SK-N-SH treated with all-trans-retinoic acid at 6 μM for 48 hours (cell line): Measurements from ENCODE around the gene MXD4.

Experiments used
- ARNTL ChIP-seq: fragments of 450-650 bp; formaldehyde crosslinking; IDR thresholded peaks from 2 replicates; pipeline ENCODE4 v1.5.0; 2020; ENCODE audit warnings: low read depth, mild to moderate bottlenecking, moderate library complexity, borderline replicate concordance
- ISL1 ChIP-seq: fragments of 250-450 bp; sonication (Bioruptor Pico); IDR thresholded peaks from 2 replicates; pipeline ENCODE4 v2.1.2; 2022; ENCODE audit warnings: mild to moderate bottlenecking, moderate library complexity
- POU6F1 ChIP-seq: fragments of 250-450 bp; sonication (Bioruptor Pico); IDR thresholded peaks from 2 replicates; pipeline ENCODE4 v1.8.0; 2021; ENCODE audit warnings: low read depth, mild to moderate bottlenecking, moderate library complexity, borderline replicate concordance
- SNAI2 ChIP-seq: fragments of 250-450 bp; sonication (Bioruptor Pico); IDR thresholded peaks from 2 replicates; pipeline ENCODE4 v1.5.0; 2020; ENCODE audit warnings: mild to moderate bottlenecking, moderate library complexity
- TF ChIP-seq, protein P1 (sequence below): fragments of 250-450 bp; sonication (Bioruptor Pico); IDR thresholded peaks from 2 replicates; pipeline ENCODE4 v1.8.0; 2020; ENCODE audit warnings: mild to moderate bottlenecking, moderate library complexity, borderline replicate concordance
- TF ChIP-seq, protein P2 (sequence below): fragments of 250-450 bp; sonication (Bioruptor Pico); IDR thresholded peaks from 2 replicates; pipeline ENCODE4 v1.5.1; 2020; ENCODE audit warnings: low read depth, mild to moderate bottlenecking, moderate library complexity

- no peak for TF ChIP-seq POU6F1
- no peak for TF ChIP-seq ARNTL (CRISPR knock-in tag)
- TF ChIP-seq, protein P1, sequence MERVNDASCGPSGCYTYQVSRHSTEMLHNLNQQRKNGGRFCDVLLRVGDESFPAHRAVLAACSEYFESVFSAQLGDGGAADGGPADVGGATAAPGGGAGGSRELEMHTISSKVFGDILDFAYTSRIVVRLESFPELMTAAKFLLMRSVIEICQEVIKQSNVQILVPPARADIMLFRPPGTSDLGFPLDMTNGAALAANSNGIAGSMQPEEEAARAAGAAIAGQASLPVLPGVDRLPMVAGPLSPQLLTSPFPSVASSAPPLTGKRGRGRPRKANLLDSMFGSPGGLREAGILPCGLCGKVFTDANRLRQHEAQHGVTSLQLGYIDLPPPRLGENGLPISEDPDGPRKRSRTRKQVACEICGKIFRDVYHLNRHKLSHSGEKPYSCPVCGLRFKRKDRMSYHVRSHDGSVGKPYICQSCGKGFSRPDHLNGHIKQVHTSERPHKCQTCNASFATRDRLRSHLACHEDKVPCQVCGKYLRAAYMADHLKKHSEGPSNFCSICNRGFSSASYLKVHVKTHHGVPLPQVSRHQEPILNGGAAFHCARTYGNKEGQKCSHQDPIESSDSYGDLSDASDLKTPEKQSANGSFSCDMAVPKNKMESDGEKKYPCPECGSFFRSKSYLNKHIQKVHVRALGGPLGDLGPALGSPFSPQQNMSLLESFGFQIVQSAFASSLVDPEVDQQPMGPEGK (CRISPR knock-in tag), result no peak
- no peak for TF ChIP-seq SNAI2 (CRISPR knock-in tag)
- TF ChIP-seq, protein P2, sequence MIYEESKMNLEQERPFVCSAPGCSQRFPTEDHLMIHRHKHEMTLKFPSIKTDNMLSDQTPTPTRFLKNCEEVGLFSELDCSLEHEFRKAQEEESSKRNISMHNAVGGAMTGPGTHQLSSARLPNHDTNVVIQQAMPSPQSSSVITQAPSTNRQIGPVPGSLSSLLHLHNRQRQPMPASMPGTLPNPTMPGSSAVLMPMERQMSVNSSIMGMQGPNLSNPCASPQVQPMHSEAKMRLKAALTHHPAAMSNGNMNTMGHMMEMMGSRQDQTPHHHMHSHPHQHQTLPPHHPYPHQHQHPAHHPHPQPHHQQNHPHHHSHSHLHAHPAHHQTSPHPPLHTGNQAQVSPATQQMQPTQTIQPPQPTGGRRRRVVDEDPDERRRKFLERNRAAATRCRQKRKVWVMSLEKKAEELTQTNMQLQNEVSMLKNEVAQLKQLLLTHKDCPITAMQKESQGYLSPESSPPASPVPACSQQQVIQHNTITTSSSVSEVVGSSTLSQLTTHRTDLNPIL (CRISPR knock-in tag), result no peak
- no peak for TF ChIP-seq ISL1 (CRISPR knock-in tag)
These were observed 11.4 kb downstream of the MXD4 start for GRCh38 chr4:2250357-2251072.
